Measurements from ENCODE around the gene TRIM46. TPM values are rescaled to one million over a fixed set of nuclear protein-coding genes. Genes with fewer than 3 reads are reported as not detected.

Gene TRIM46
- total and polyA plus RNA-seq, 2 of the 13 experiments (the other 11 are each of a cell fraction or from before 2014, with no cell fraction given), result 0.04 to 0.09 TPM

- TF ChIP-seq TBX2 (CRISPR knock-in tag; IDR thresholded peaks at IDR 0.05; ENCODE audit: borderline replicate concordance) (peak; percentile 91), KLF15 (CRISPR knock-in tag; IDR thresholded peaks at IDR 0.05; ENCODE audit: borderline replicate concordance) (peak; percentile 84), ZNF280B (CRISPR knock-in tag; IDR thresholded peaks at IDR 0.05; ENCODE audit: borderline replicate concordance) (no peak; the same call in 1 of the 2 replicates), PBX3 (CRISPR knock-in tag; IDR thresholded peaks at IDR 0.05; ENCODE audit: borderline replicate concordance) (no peak), NFE2L2 (IDR thresholded peaks at IDR 0.05; ENCODE audit: low read length) (no peak), ZNF629 (CRISPR knock-in tag; conservative IDR thresholded peaks at IDR 0.05) (peak; percentile 32; the same call in 1 of the 2 replicates), ZKSCAN5 (CRISPR knock-in tag; IDR thresholded peaks at IDR 0.05) (no peak), NR0B2 (CRISPR knock-in tag; IDR thresholded peaks at IDR 0.05) (peak; percentile 75; the same call in 1 of the 2 replicates), ZNF841 (CRISPR knock-in tag; IDR thresholded peaks at IDR 0.05; ENCODE audit: borderline replicate concordance) (peak; percentile 89; the same call in 1 of the 2 replicates), LRRFIP1 (CRISPR knock-in tag; conservative IDR thresholded peaks at IDR 0.05) (0 out of 2 replicates have a peak, but pooled peaks have one; percentile 23), ZNF724P (CRISPR knock-in tag; IDR thresholded peaks at IDR 0.05; ENCODE audit: borderline replicate concordance) (no peak; the same call in 1 of the 2 replicates), SRSF1 (optimal IDR thresholded peaks at IDR 0.05; ENCODE audit: low read depth, low read length) (peak; percentile 48), HNRNPH1 (optimal IDR thresholded peaks at IDR 0.05; ENCODE audit: low read depth, low read length) (no peak), IRF9 (CRISPR knock-in tag; IDR thresholded peaks at IDR 0.05; ENCODE audit: borderline replicate concordance) (peak; percentile 46; the same call in 1 of the 2 replicates), RAD51 (IDR thresholded peaks at IDR 0.05; ENCODE audit: borderline replicate concordance) (no peak), IRF1 (CRISPR knock-in tag; IDR thresholded peaks at IDR 0.05; ENCODE audit: low read depth) (no peak; the same call in 1 of the 2 replicates), ZBTB44 (CRISPR knock-in tag; IDR thresholded peaks at IDR 0.05) (no peak; the same call in none of the 2 replicates), IKZF1 (IDR thresholded peaks at IDR 0.05) (no peak)
These were observed 46.3 kb upstream of the TRIM46 start, which contains the start of gene EFNA1 (continued) for GRCh38 chr1:155127105-155127966.
